HUES6 (cell line): Measurements from ENCODE around the gene TTC8.
"Not testable (repeated sequence)": the region's sequence is repeated elsewhere in the genome, so short reads cannot be mapped to it uniquely, and the experiment has no call there.

Experiments
- H3K27ac ChIP-seq: 2 replicates; pipeline ENCODE4 v1.7.0; 2013; ENCODE audit warnings: low read depth, mild to moderate bottlenecking, low read length, inconsistent platforms
- H3K27me3 ChIP-seq: 2 replicates; pipeline ENCODE4 v1.6.1; 2013; ENCODE audit warnings: low read length; ENCODE audit not compliant: control insufficient read depth, insufficient read depth
- H3K36me3 ChIP-seq: 2 replicates; pipeline ENCODE4 v1.6.1; 2013; ENCODE audit warnings: low read length; ENCODE audit not compliant: control insufficient read depth, insufficient read depth
- H3K4me1 ChIP-seq: 2 replicates; pipeline ENCODE4 v1.6.1; 2013; ENCODE audit warnings: low read length; ENCODE audit not compliant: control insufficient read depth, insufficient read depth
- H3K4me3 ChIP-seq: 2 replicates; pipeline ENCODE4 v1.5.1; 2013; ENCODE audit warnings: low read depth, low read length
- H3K9ac ChIP-seq: one replicate; pipeline ENCODE4 v1.6.1; 2013; ENCODE audit warnings: mild to moderate bottlenecking, low read length
- H3K9me3 ChIP-seq: 2 replicates; pipeline ENCODE4 v1.6.1; 2013; ENCODE audit warnings: low read depth, low read length; ENCODE audit not compliant: control insufficient read depth, insufficient read depth

TTC8 gene

DNA sequence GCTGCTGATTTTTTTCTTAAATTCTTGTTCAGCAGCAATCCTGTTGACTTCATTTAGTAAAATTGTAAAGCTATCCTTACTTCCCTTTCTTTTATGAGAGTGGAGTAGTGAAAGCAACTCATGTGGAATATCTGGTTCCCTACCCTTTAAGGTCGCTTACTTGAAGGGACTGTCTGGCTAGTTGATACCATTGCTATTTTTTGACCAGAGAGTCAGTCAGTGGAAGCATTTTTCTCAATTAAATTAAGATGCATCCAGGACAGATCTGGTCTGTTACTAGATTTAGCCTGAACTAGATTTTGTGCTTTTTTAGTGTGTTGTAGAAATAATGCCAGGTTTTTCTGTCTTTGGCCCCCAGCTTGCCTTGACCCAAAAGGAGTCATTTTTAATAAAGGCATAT is 18.0 kb downstream of the TTC8 start:
- Histone ChIP-seq H3K27me3 (no peaks in the 10 kb centered on the region), H3K36me3 (no peaks in the 10 kb centered on the region), H3K4me3 (no peak overlapping the region), H3K4me1 (no peaks in the 10 kb centered on the region), H3K9ac (no peak overlapping the region), H3K27ac (no peak overlapping the region), H3K9me3 (no peaks in the 10 kb centered on the region)

GRCh38 chr14:88844980-88845491 is 20.6 kb downstream of the TTC8 start:
- Histone ChIP-seq H3K9me3 (no peaks in the 10 kb centered on the region), H3K27ac (no peak overlapping the region), H3K27me3 (no peaks in the 10 kb centered on the region), H3K4me3 (no peak overlapping the region), H3K4me1 (no peaks in the 10 kb centered on the region), H3K9ac (no peak overlapping the region), H3K36me3 (no peaks in the 10 kb centered on the region)

DNA sequence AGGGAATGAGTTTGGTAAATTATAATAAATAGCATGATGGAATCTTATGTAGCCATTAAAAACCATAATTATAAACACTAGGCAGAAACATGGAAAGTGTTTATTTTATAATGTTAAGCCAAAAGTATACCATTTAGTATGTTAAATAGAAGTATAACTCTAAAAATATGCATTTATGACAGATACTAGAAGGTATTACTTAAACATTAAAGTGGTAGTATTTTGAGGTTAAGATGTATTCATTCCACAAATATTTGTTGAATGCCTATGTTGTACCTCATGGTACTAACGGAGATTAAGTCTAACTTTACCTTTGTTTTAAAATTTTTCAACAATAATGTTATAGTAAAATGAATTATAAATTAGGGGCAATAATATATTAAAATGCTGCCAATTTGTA is 24.1 kb downstream of the TTC8 start:
- H3K4me3 ChIP-seq, result no peak overlapping the region
- no peaks in the 10 kb centered on the region for H3K9me3 ChIP-seq
- H3K9ac ChIP-seq, result no peak overlapping the region
- H3K36me3 ChIP-seq, result no peaks in the 10 kb centered on the region
- H3K27ac ChIP-seq, result no peak overlapping the region
- H3K4me1 ChIP-seq, result peaks cover 17% of the 10 kb centered on the region; the same call in 1 of the 2 replicates
- H3K27me3 ChIP-seq, result no peaks in the 10 kb centered on the region

GRCh38 chr14:88849716-88850115 is 25.3 kb downstream of the TTC8 start:
- Histone ChIP-seq H3K9me3 (no peaks in the 10 kb centered on the region), H3K9ac (no peak overlapping the region), H3K27ac (no peak overlapping the region), H3K4me3 (no peak overlapping the region), H3K27me3 (no peaks in the 10 kb centered on the region), H3K4me1 (peaks cover 17% of the 10 kb centered on the region; the same call in 1 of the 2 replicates), H3K36me3 (no peaks in the 10 kb centered on the region)

GRCh38 chr14:88851587-88851986 is 27.1 kb downstream of the TTC8 start:
- no peaks in the 10 kb centered on the region for H3K27me3 ChIP-seq
- H3K9me3 ChIP-seq, result no peaks in the 10 kb centered on the region
- H3K27ac ChIP-seq, result no peak overlapping the region
- H3K4me1 ChIP-seq, result peaks cover 17% of the 10 kb centered on the region; the same call in 1 of the 2 replicates
- H3K36me3 ChIP-seq, result no peaks in the 10 kb centered on the region
- no peak overlapping the region for H3K9ac ChIP-seq
- H3K4me3 ChIP-seq, result no peak overlapping the region

DNA sequence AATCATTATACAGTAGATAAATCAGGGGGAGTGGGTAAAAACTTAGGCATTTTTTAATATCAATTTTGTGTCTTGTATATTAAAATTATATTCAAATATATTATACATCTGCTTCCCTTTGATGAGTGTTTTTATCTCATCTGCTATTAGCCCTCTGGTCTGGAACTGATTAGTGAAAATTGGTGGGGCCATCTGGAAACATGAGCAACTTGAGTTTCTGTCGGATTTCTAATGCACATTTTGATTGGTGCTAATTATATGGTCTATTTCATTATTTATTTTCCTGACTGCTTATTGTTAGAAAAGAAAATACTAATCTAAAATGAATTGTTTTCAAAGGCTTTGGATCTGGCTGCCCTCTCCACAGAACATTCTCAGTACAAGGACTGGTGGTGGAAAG is 28.2 kb downstream of the TTC8 start:
- H3K27me3 ChIP-seq, result no peaks in the 10 kb centered on the region
- H3K4me3 ChIP-seq, result no peak overlapping the region
- no peaks in the 10 kb centered on the region for H3K36me3 ChIP-seq
- no peak overlapping the region for H3K9ac ChIP-seq
- H3K9me3 ChIP-seq, result no peaks in the 10 kb centered on the region
- peaks cover 17% of the 10 kb centered on the region; the same call in 1 of the 2 replicates for H3K4me1 ChIP-seq
- H3K27ac ChIP-seq, result no peak overlapping the region

DNA sequence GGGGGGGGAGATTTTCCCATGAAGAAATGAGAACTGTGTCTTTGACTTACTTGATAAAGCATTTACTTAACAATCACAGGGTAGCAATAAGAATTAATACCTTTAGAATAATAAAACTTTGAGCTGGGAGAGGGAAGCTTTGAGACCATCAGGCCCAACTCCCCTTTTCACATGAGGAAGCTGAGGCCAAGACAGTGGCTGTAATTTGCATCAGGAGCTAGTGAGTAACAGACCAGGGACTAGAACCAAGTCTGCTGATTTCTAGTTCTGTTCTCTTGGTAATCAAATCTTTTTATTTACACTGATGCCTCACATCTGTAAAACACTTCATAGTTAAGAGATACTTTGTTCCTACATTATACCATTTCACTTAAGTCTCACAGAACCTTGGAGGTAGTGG is 28.7 kb downstream of the TTC8 start:
- no peaks in the 10 kb centered on the region for H3K36me3 ChIP-seq
- no peak overlapping the region for H3K4me3 ChIP-seq
- no peaks in the 10 kb centered on the region for H3K9me3 ChIP-seq
- H3K27me3 ChIP-seq, result no peaks in the 10 kb centered on the region
- peaks cover 17% of the 10 kb centered on the region; the same call in 1 of the 2 replicates for H3K4me1 ChIP-seq
- no peak overlapping the region for H3K27ac ChIP-seq
- no peak overlapping the region for H3K9ac ChIP-seq

- Histone ChIP-seq H3K9ac (no peak overlapping the region), H3K4me1 (peaks cover 9% of the 10 kb centered on the region; the same call in 1 of the 2 replicates), H3K27ac (no peak overlapping the region), H3K9me3 (peaks cover 3% of the 10 kb centered on the region; the same call in 1 of the 2 replicates), H3K27me3 (no peaks in the 10 kb centered on the region), H3K36me3 (peaks cover 10% of the 10 kb centered on the region), H3K4me3 (no peak overlapping the region)
Observed at GRCh38 chr14:88856786-88857366, 32.4 kb downstream of the TTC8 start.

GRCh38 chr14:88857861-88858260 is 33.4 kb downstream of the TTC8 start:
- not testable (repeated sequence) for H3K4me1 ChIP-seq, H3K27ac ChIP-seq, H3K4me3 ChIP-seq, H3K9ac ChIP-seq, H3K27me3 ChIP-seq, H3K9me3 ChIP-seq
- H3K36me3 ChIP-seq, result peaks cover 10% of the 10 kb centered on the region

DNA sequence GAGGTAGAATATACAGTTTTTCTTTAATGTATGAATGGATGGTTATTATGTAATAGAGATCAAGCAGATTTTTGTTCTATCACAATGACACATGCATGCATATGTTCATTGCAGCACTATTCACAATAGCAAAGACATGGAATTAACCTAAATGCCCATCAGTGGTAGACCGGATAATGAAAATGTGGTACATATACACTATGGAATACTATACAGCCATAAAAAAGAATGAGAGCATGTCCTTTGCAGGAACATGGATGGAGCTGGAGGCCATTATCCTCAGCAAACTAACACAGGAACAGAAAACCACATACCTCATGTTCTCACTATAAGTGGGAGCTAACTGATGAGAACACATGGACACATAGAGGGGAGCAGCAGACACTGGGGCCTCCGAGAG is 34.7 kb downstream of the TTC8 start:
- H3K9ac ChIP-seq, H3K4me3 ChIP-seq, H3K4me1 ChIP-seq, H3K27ac ChIP-seq, H3K27me3 ChIP-seq, H3K9me3 ChIP-seq: not testable (repeated sequence)
- peaks cover 15% of the 10 kb centered on the region for H3K36me3 ChIP-seq

DNA sequence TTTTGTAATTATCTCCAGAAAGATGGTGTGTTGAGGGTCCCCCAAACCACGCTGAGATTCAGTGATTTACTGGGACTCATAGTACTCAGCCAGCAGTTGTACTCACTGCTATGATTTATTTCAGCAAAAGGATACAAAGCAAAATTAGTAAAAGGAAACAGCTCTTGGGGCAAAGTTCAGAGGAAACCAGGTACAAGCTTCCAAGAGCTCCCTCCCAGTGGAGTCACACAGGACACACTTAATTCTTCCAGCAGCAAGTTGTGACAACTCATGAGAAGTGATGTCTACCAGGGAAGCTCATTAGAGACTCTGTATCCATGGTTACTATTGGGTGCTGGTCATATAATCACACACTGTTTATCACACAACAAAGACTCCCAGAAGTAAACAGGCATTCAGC is 38.7 kb downstream of the TTC8 start:
- H3K27ac ChIP-seq, result no peak overlapping the region
- no peaks in the 10 kb centered on the region for H3K4me1 ChIP-seq
- no peaks in the 10 kb centered on the region for H3K27me3 ChIP-seq
- H3K4me3 ChIP-seq, result no peak overlapping the region
- H3K9me3 ChIP-seq, result peaks cover 3% of the 10 kb centered on the region; the same call in 1 of the 2 replicates
- H3K9ac ChIP-seq, result no peak overlapping the region
- H3K36me3 ChIP-seq, result peaks cover 15% of the 10 kb centered on the region
